K562 (cell line): ENCODE measurements around the gene PID1. TPM values are rescaled to one million over a fixed set of nuclear protein-coding genes. Genes with fewer than 3 reads are reported as not detected.

Source experiments
- ATAC-seq: fragments of 200-7000 bp; cut with Tn5 transposase; 3 replicates; pipeline ENCODE4 v1.9.1; 2020; ENCODE audit warnings: moderate library complexity
- BruUV-seq: library from RNA; stranded (reverse); fragments of 400-500 nt; replicated peaks from 2 replicates; lab custom pipeline; 2021; lab: Mats Ljungman, UMichigan
- CTCF ChIA-PET: fragments of 300-600 bp; formaldehyde crosslinking; extraction: SDS; loops from one replicate; lab custom pipeline; 2021; ENCODE audit warnings: low intra/inter-chr PET ratio; lab: Yijun Ruan, JAX
- POLR2A ChIA-PET: fragments of 300-600, 350-650 bp; sonication (Branson Sonifier 250); formaldehyde crosslinking; extraction: SDS; loops from one replicate; lab custom pipeline; 2021; ENCODE audit warnings: antibody characterized with exemption, inconsistent platforms; lab: Yijun Ruan, JAX
- DNase-seq, 4 experiments: peaks; one replicate each; pipeline versions ENCODE4 v3.0.0 to v3.0.0-alpha.2; 2011 to 2018; ENCODE audit warnings: low spot score in 3 of 4, mixed read lengths in 3 of 4; ENCODE audit errors: extremely low read depth in 1 of 4
- FAIRE-seq: peaks from 2 replicates; lab custom pipeline; 2011; peaks lifted over from hg19 to GRCh38; lab: Jason Lieb, UNC
- H2AFZ ChIP-seq: 2 replicates; pipeline ENCODE4 v1.6.0; 2011; ENCODE audit warnings: low read depth, low read length, control low read depth, inconsistent platforms
- H3K27ac ChIP-seq: fragments of 200-600 bp; 3 replicates; pipeline ENCODE4 v1.8.0; 2011; ENCODE audit warnings: low read depth, mild to moderate bottlenecking, control low read depth, inconsistent platforms, low read length, moderate library complexity, mixed read lengths; ENCODE audit errors: extremely low read depth
- H3K27me3 ChIP-seq, 2 experiments: fragments of 300-600 bp in 1 of 2; 2 replicates in 1 of 2; 3 replicates in 1 of 2; pipeline versions ENCODE4 v1.6.0 to v1.8.0; 2011; ENCODE audit warnings: inconsistent platforms in 2 of 2, low read length in 2 of 2, mild to moderate bottlenecking in 1 of 2, mixed read lengths in 1 of 2, moderate library complexity in 1 of 2; ENCODE audit not compliant: control insufficient read depth in 2 of 2, insufficient read depth in 2 of 2
- H3K36me3 ChIP-seq: fragments of 300-600 bp; 3 replicates; pipeline ENCODE4 v1.8.0; 2011; ENCODE audit warnings: mild to moderate bottlenecking, low read length, inconsistent platforms; ENCODE audit not compliant: control insufficient read depth, insufficient read depth
- H3K4me1 ChIP-seq, 2 experiments: fragments of 200-600 bp in 1 of 2; replicated peaks in 1 of 2; 2 replicates in 1 of 2; 3 replicates in 1 of 2; pipeline versions ENCODE4 v1.5.1 to v1.8.0; 2011; ENCODE audit warnings: inconsistent platforms in 2 of 2, low read length in 2 of 2, mild to moderate bottlenecking in 1 of 2, mixed read lengths in 1 of 2, moderate library complexity in 1 of 2; ENCODE audit not compliant: control insufficient read depth in 2 of 2, insufficient read depth in 2 of 2
- H3K4me2 ChIP-seq: 2 replicates; pipeline ENCODE4 v1.6.1; 2011; ENCODE audit warnings: low read length, control low read depth, inconsistent platforms, mixed read lengths; ENCODE audit not compliant: insufficient read depth
- H3K4me3 ChIP-seq: fragments of 200-600 bp; sonication (generic), shearing (Covaris generic); 2 replicates; pipeline ENCODE4 v1.5.1; 2016; ENCODE audit warnings: control low read depth, inconsistent platforms
- H3K79me2 ChIP-seq: fragments of 200-600 bp; 3 replicates; pipeline ENCODE4 v1.8.0; 2011; ENCODE audit warnings: low read length, inconsistent platforms; ENCODE audit not compliant: control insufficient read depth, insufficient read depth
- H3K9ac ChIP-seq, 2 experiments: 2 replicates each; pipeline versions ENCODE4 v1.6.0 to v1.6.1; 2011; ENCODE audit warnings: low read depth in 2 of 2, low read length in 2 of 2, control low read depth in 1 of 2, inconsistent platforms in 1 of 2, mild to moderate bottlenecking in 1 of 2, mixed read lengths in 1 of 2; ENCODE audit not compliant: insufficient read depth in 1 of 2
- H3K9me1 ChIP-seq: one replicate; pipeline ENCODE4 v1.6.0; 2011; ENCODE audit warnings: inconsistent platforms, mild to moderate bottlenecking, low read length, moderate library complexity; ENCODE audit not compliant: control insufficient read depth, insufficient read depth
- H3K9me3 ChIP-seq: replicated peaks from 2 replicates; pipeline ENCODE4 v1.5.1; 2011; ENCODE audit warnings: low read depth, low read length, inconsistent platforms; ENCODE audit not compliant: control insufficient read depth, insufficient read depth
- H4K20me1 ChIP-seq: replicated peaks from 2 replicates; pipeline ENCODE4 v1.6.1; 2011; ENCODE audit warnings: low read length, inconsistent platforms, mixed read lengths; ENCODE audit not compliant: control insufficient read depth, insufficient read depth
- MCM5 ChIP-seq: fragments of 450-650 bp; IDR thresholded peaks from 2 replicates; pipeline ENCODE4 v1.6.1; 2016; ENCODE audit warnings: low read depth
- NCOR1 ChIP-seq: fragments of 450-650 bp; IDR thresholded peaks from 2 replicates; pipeline ENCODE4 v1.6.1; 2016; ENCODE audit warnings: mild to moderate bottlenecking, moderate library complexity
- PHF21A ChIP-seq: fragments of 450-650 bp; IDR thresholded peaks from 2 replicates; pipeline ENCODE4 v1.6.1; 2017; ENCODE audit warnings: low read depth, borderline replicate concordance
- POLR2AphosphoS2 ChIP-seq: IDR thresholded peaks from 2 replicates; pipeline ENCODE4 v1.6.1; 2012; ENCODE audit warnings: low read length, improper control_type of control experiment
- POLR3G ChIP-seq: IDR thresholded peaks from 2 replicates; pipeline ENCODE4 v1.6.1; 2011; ENCODE audit not compliant: insufficient read length, insufficient replicate concordance; ENCODE audit errors: extremely low read depth
- TGIF2 ChIP-seq: sonication (generic); formaldehyde crosslinking; IDR thresholded peaks from 2 replicates; pipeline ENCODE4 v1.8.1; 2022; ENCODE audit warnings: mild to moderate bottlenecking, missing genetic modification reagents, moderate library complexity
- WHSC1 ChIP-seq: IDR thresholded peaks from one replicate; pipeline ENCODE4 v1.6.1; 2012; ENCODE audit warnings: low read length, control low read depth, inconsistent platforms
- ZNF57 ChIP-seq: fragments of 450-650 bp; formaldehyde crosslinking; IDR thresholded peaks from 2 replicates; pipeline ENCODE4 v1.4.0; 2020; ENCODE audit warnings: mild to moderate bottlenecking, moderate library complexity
- WGBS: fragments of 100-300 bp; shearing (Covaris generic); methylation state at CpG from one replicate; pipeline ENCODE4 v1.1.6; 2016; ENCODE audit warnings: low coverage, mixed read lengths; ENCODE audit not compliant: insufficient coverage; ENCODE audit errors: missing lambda C conversion rate; 5-methylcytosine and 5-hydroxymethylcytosine counted together
- in situ Hi-C: fragments of 300-500 bp; cut with MboI; formaldehyde crosslinking; loops from 4 replicates; pipeline ENCODE4 v1.15.0; 2018; ENCODE audit warnings: inconsistent platforms, mixed read lengths
- intact Hi-C: fragments of 100-400 bp; cut with micrococcal nuclease; formaldehyde crosslinking; loops from 2 replicates; pipeline ENCODE4 v1.14.2; 2022
- polyA plus RNA-seq, 8 experiments: library from polyadenylated mRNA; depleted of rRNA in 4 of 8; stranded (reverse) in 5 of 8; unstranded in 3 of 8; fragments of >200 nt; fragmentation: Nextera tagmentation in 2 of 8; fragmentation: Illumina TruSeq in 1 of 8; extraction: Ambion mirVana in 2 of 8; extraction: Trizol in 1 of 8; gene quantifications; 2 replicates each; pipeline versions ENCODE4 v1.2.1 to v1.2.3, GENCODE V29; 2011 to 2014; ENCODE audit warnings: inconsistent platforms in 1 of 8, missing spikeins in 1 of 8
- total RNA-seq, 7 experiments: library from RNA; depleted of rRNA in 6 of 7; stranded (reverse); fragments of >200 nt in 6 of 7; fragmentation: Illumina TruSeq in 2 of 7; extraction: Trizol in 2 of 7; gene quantifications; 2 replicates each; pipeline versions ENCODE4 v1.2.1 to v1.2.3, GENCODE V29; 2011 to 2021; ENCODE audit warnings: low replicate concordance in 1 of 7

PID1 gene
- total and polyA plus RNA-seq, 9 of the 15 experiments (the other 6 are each of a cell fraction or from before 2014, with no cell fraction given): not detected

DNA sequence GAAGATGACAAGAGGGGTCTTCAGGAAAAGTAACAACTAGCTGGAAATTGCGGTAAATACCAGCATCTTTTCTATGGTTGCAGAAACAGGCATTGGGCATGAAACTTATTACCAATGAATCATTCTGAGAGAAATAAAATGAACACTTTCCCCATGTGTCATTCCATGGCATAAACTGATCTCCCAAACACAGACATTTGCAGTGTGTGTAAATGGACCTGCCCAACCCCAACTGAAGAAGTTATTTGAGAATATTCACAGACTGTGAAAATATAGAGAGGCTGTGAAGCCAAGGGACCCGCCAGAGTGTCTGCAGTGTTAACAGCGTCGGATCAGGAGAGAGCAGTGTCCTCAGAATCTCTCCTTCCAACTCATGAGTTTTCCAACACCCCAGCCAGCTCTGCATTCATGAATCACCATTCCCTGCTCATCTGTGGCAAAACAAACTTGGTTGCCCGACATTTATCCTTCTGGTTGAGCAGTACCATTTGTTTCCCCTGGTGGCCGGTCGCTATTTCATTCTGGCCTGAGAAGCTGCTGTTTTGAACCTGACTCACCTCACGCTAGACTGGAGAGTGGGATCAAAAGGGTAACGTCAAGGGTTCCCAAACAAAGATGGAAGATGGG lies 238.4 kb downstream of the PID1 start:
- in situ Hi-C loops (no loop called here), intact Hi-C loops (no loop called here)
- DNase-seq (no peak), FAIRE-seq (no peak), ATAC-seq (no peak)
- Histone ChIP-seq H3K27ac (no peak overlapping the region), H3K4me2 (no peak overlapping the region), H2AFZ (no peak overlapping the region), H3K36me3 (no peaks in the 10 kb centered on the region), H3K4me3 (no peak overlapping the region), H3K9ac (no peak overlapping the region), H3K9me1 (no peaks in the 10 kb centered on the region), H3K9me3 (no peaks in the 10 kb centered on the region), H3K79me2 (no peaks in the 10 kb centered on the region), H3K4me1 (no peaks in the 10 kb centered on the region), H4K20me1 (no peaks in the 10 kb centered on the region), H3K27me3 (no peaks in the 10 kb centered on the region)
- TF ChIP-seq TGIF2 (CRISPR knock-in tag): no peak
- ChIA-PET CTCF (no interaction called here), POLR2A (no interaction called here)
- BruUV-seq: no TSS peak
- WGBS: 1% methylated on average over 9 of the region's 9 CpGs

DNA sequence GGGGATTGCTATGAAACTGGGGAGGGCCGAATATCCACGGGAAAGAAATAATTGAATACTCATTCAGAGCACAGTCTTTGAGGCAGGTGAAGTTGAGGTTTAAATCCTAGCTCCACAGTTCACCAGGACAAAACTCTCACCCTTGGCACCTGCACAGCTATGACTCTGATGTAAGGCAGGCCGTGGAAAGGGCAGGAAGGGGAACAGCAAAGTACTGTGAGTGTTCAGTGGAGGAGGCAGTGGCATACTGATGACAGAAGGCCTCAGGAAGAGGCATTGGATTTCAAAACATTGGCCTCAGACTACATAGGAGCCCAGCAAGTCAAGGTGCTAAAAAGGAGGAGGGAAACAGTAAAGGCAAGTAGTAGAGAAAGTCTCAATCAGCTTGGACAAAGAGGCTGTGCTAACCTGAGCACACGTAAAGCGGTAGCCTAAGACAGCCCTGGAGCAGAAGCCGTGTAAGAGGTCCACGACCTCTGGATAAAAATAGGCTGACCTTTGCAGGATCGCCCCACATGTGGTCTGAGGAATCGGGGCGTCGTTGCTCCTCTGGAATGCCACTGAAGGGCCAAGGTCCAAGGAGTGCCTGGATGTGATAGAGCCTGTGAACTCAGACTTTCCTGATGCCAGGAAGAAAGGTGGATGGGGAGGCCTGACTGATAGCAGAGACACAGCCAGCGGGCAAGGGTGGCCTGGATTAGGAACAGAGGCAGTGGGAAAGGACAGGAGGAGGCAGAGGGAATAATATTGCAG lies 243.6 kb downstream of the PID1 start:
- BruUV-seq: no TSS peak
- ATAC-seq (no peak), DNase-seq (no peak), FAIRE-seq (no peak)
- TF ChIP-seq WHSC1 (no peak), MCM5 (no peak), NCOR1 (no peak), POLR2AphosphoS2 (no peak), POLR3G (no peak), PHF21A (no peak), ZNF57 (no peak)
- Histone ChIP-seq H3K79me2 (no peaks in the 10 kb centered on the region), H3K4me2 (no peak overlapping the region), H4K20me1 (no peaks in the 10 kb centered on the region), H3K27ac (no peak overlapping the region), H2AFZ (no peak overlapping the region), H3K9me3 (no peaks in the 10 kb centered on the region), H3K9me1 (no peaks in the 10 kb centered on the region), H3K4me3 (no peak overlapping the region), H3K27me3 (no peaks in the 10 kb centered on the region), H3K9ac (no peak overlapping the region), H3K4me1 (no peaks in the 10 kb centered on the region), H3K36me3 (no peaks in the 10 kb centered on the region)
- intact Hi-C loops: no loop called here
- ChIA-PET POLR2A (interaction anchor here (0.6 kb wide), 1 partner anchor 433 kb away, joined by 3 read pairs; no protein-coding TSS in a partner anchor), CTCF (no interaction called here)
- 0% methylated on average over 7 of the region's 12 CpGs for WGBS
- in situ Hi-C loops: no loop called here
